HepG2 (cell line): Measurements from ENCODE around the gene BSN. TPM values are rescaled to one million over a fixed set of nuclear protein-coding genes. Genes with fewer than 3 reads are reported as not detected.

Experiments used
- ARNTL ChIP-seq: sonication (generic); formaldehyde crosslinking; IDR thresholded peaks from 2 replicates; pipeline ENCODE4 v1.4.0; 2020; ENCODE audit warnings: mild to moderate bottlenecking, missing genetic modification reagents
- DNMT1 ChIP-seq: sonication (generic); formaldehyde crosslinking; IDR thresholded peaks from 2 replicates; pipeline ENCODE4 v1.5.1; 2020; ENCODE audit warnings: mild to moderate bottlenecking, missing genetic modification reagents
- HDAC1 ChIP-seq: sonication (generic); formaldehyde crosslinking; IDR thresholded peaks from 2 replicates; pipeline ENCODE4 v1.5.1; 2020; ENCODE audit warnings: mild to moderate bottlenecking, missing genetic modification reagents
- MAF1 ChIP-seq: sonication (generic); formaldehyde crosslinking; IDR thresholded peaks from 2 replicates; pipeline ENCODE4 v1.5.0; 2020; ENCODE audit warnings: missing genetic modification reagents, borderline replicate concordance
- MAFF ChIP-seq: IDR thresholded peaks from 2 replicates; pipeline ENCODE4 v1.6.1; 2011; ENCODE audit warnings: low read depth, low read length, improper control_type of control experiment
- MXD4 ChIP-seq: IDR thresholded peaks from 2 replicates; pipeline ENCODE4 v1.6.1; 2016; ENCODE audit warnings: mild to moderate bottlenecking, missing biosample characterization, missing genetic modification reagents
- NCOA2 ChIP-seq: sonication (generic); formaldehyde crosslinking; IDR thresholded peaks from 2 replicates; pipeline ENCODE4 v1.8.0; 2022; ENCODE audit warnings: inconsistent platforms
- PHB2 ChIP-seq: fragments of 450-650 bp; IDR thresholded peaks from 2 replicates; pipeline ENCODE4 v1.6.1; 2018; ENCODE audit not compliant: partially characterized antibody
- PHF5A ChIP-seq: IDR thresholded peaks from one replicate; pipeline ENCODE4 v1.6.1; 2018; ENCODE audit warnings: low read depth, missing genetic modification reagents; ENCODE audit not compliant: unreplicated experiment
- RBFOX2 ChIP-seq: fragments of 200-400 bp; formaldehyde crosslinking; IDR thresholded peaks from 2 replicates; pipeline ENCODE4 v1.6.1; 2017; ENCODE audit warnings: low read depth, mild to moderate bottlenecking, low read length
- RFX5 ChIP-seq: IDR thresholded peaks from 2 replicates; pipeline ENCODE4 v1.6.1; 2011; ENCODE audit warnings: low read depth, low read length, improper control_type of control experiment
- SNAPC4 ChIP-seq: sonication (generic); formaldehyde crosslinking; IDR thresholded peaks from 2 replicates; pipeline ENCODE4 v1.4.0; 2020; ENCODE audit warnings: mild to moderate bottlenecking, missing genetic modification reagents
- SOX13 ChIP-seq, 3 experiments: fragments of 450-650 bp in 1 of 3; sonication (generic) in 1 of 3; formaldehyde crosslinking in 1 of 3; IDR thresholded peaks in 2 of 3; conservative IDR thresholded peaks in 1 of 3; 2 replicates each; pipeline versions ENCODE4 v1.5.0 to v1.6.1; 2016 to 2020; ENCODE audit warnings: antibody characterized with exemption in 1 of 3, mild to moderate bottlenecking in 1 of 3, missing compliant biosample characterization in 1 of 3, missing genetic modification reagents in 1 of 3, moderate library complexity in 1 of 3
- ZNF276 ChIP-seq: sonication (generic); formaldehyde crosslinking; IDR thresholded peaks from 2 replicates; pipeline ENCODE4 v1.4.0; 2020; ENCODE audit warnings: mild to moderate bottlenecking, low read depth, missing genetic modification reagents
- ZNF296 ChIP-seq: sonication (generic); formaldehyde crosslinking; conservative IDR thresholded peaks from 2 replicates; pipeline ENCODE4 v1.5.0; 2020; ENCODE audit warnings: mild to moderate bottlenecking, missing genetic modification reagents
- ZNF333 ChIP-seq: sonication (generic); formaldehyde crosslinking; IDR thresholded peaks from 2 replicates; pipeline ENCODE4 v1.4.0; 2020; ENCODE audit warnings: mild to moderate bottlenecking, missing genetic modification reagents, borderline replicate concordance
- ZNF546 ChIP-seq: sonication (generic); formaldehyde crosslinking; conservative IDR thresholded peaks from 2 replicates; pipeline ENCODE4 v1.8.1; 2023; ENCODE audit warnings: mild to moderate bottlenecking, missing genetic modification reagents
- ZNF746 ChIP-seq: sonication (generic); formaldehyde crosslinking; IDR thresholded peaks from 2 replicates; pipeline ENCODE4 v1.8.0; 2022; ENCODE audit warnings: mild to moderate bottlenecking, missing genetic modification reagents
- ZNF776 ChIP-seq: sonication (generic); formaldehyde crosslinking; IDR thresholded peaks from 2 replicates; pipeline ENCODE4 v1.4.0; 2020; ENCODE audit warnings: mild to moderate bottlenecking, missing genetic modification reagents
- polyA plus RNA-seq, 8 experiments: library from polyadenylated mRNA; depleted of rRNA in 3 of 8; stranded (reverse) in 7 of 8; unstranded in 1 of 8; fragments of >200 nt; fragmentation: Illumina TruSeq in 4 of 8; extraction: Trizol in 4 of 8; gene quantifications; 2 replicates each; pipeline versions ENCODE4 v1.2.1 to v1.2.3, GENCODE V29; 2011 to 2016; ENCODE audit warnings: low read depth in 4 of 8, missing spikeins in 1 of 8, mixed read lengths in 1 of 8; ENCODE audit not compliant: insufficient read depth in 1 of 8
- total RNA-seq, 5 experiments: library from RNA; depleted of rRNA; stranded (reverse); fragments of >200 nt; fragmentation: Illumina TruSeq; extraction: Trizol; gene quantifications; 2 replicates each; pipeline ENCODE4 v1.2.3, GENCODE V29; 2016; ENCODE audit warnings: low read depth in 1 of 5

BSN gene
- total and polyA plus RNA-seq, 2 of the 13 experiments (the other 11 are each of a cell fraction or from before 2014, with no cell fraction given) = 0.42 to 0.86 TPM

DNA sequence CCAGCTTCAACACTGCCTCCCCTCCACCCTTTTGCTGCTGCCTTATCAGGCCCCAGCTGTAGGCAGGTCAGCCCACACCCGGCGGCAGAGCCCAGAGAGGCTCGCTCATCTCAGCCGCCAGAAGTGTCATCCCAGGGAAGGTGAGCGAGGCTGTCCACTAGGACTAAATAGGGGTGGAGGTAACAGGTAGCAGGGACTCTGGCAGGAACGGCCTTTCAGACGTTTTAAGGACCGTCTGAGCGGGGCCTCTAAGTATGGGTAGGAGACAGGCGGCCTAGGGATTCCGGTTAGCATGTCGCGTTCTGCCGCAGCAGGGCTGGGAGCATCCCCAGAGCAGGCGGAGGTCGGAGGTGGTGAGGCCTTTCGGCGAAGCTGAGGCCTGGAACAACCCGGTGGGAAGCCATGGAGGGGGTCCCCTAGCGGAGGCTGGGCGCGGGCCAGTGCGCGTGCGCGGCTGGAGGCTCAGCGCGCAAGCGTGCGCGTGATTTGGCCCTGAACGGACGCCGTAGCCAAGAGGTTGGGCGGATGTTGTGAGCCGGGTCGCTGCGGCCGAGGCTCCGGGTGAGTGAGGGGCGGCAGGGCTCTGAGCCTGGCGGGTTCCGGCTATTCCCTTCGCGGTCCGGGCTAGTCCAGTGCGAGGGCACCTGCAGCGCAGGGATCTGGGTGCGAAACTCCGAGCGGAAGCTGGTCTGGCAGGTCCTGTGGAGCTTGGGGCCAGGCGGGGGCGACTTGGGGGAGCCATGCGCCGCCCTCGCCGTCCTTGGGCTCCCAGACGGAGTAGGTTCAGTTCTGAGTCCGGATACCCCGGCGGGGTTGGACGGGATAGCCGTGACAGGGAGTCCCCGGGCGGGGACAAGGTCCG lies 135.0 kb downstream of the BSN start, which contains the start of the genes MST1 and RNF123 (continued):
- TF ChIP-seq PHF5A (CRISPR knock-in tag) = no peak
- TF ChIP-seq RFX5 = no peak
- peak; percentile 66; the same call in 1 of the 2 replicates for TF ChIP-seq ARNTL (CRISPR knock-in tag)
- TF ChIP-seq ZNF333 (CRISPR knock-in tag) = no peak; the same call in 1 of the 2 replicates
- peak; percentile 73; the same call in 1 of the 2 replicates for TF ChIP-seq DNMT1 (CRISPR knock-in tag)
- TF ChIP-seq MAFF = no peak
- no peak for TF ChIP-seq ZNF296 (CRISPR knock-in tag)
- no peak; the same call in 1 of the 2 replicates for TF ChIP-seq ZNF776 (CRISPR knock-in tag)
- no peak for TF ChIP-seq PHB2
- no peak for TF ChIP-seq ZNF746
- TF ChIP-seq ZNF276 (CRISPR knock-in tag) = 0 out of 2 replicates have a peak, but pooled peaks have one; percentile 51
- TF ChIP-seq NCOA2 (CRISPR knock-in tag) = peak; percentile 6; the same call in 1 of the 2 replicates
- peak; percentile 98 for TF ChIP-seq HDAC1 (CRISPR knock-in tag)
- TF ChIP-seq MAF1 = no peak
- 0 out of 2 replicates have a peak, but pooled peaks have one; percentile 55 for TF ChIP-seq ZNF546 (CRISPR knock-in tag)
- TF ChIP-seq SOX13 (IDR thresholded peaks at IDR 0.05) = no peak
- TF ChIP-seq SOX13 (CRISPR knock-in tag; conservative IDR thresholded peaks at IDR 0.05 in 1 of 2, IDR thresholded peaks at IDR 0.05 in 1 of 2) = no peak
- peak; percentile 94 for TF ChIP-seq RBFOX2
- TF ChIP-seq MXD4 = peak; percentile 66; the same call in 1 of the 2 replicates
- TF ChIP-seq SNAPC4 (CRISPR knock-in tag) = no peak
